ENCODE measurements around the gene CKAP2L. TPM values are rescaled to one million over a fixed set of nuclear protein-coding genes. Genes with fewer than 3 reads are reported as not detected.

Gene CKAP2L
- total RNA-seq, 1 donor from 2014 or later: 5.1 TPM

- Mint-ChIP-seq H3K4me1 (ENCODE audit: low read depth) (peaks cover 22% of the 10 kb centered on the region), H3K36me3 (ENCODE audit: low read depth) (peaks cover 2% of the 10 kb centered on the region), H3K9me3 (ENCODE audit: low read depth) (no peaks in the 10 kb centered on the region), H3K27me3 (ENCODE audit: low read depth) (no peaks in the 10 kb centered on the region), H3K4me3 (ENCODE audit: unreplicated experiment) (no peak overlapping the region), H3K27ac (ENCODE audit: unreplicated experiment) (no peak overlapping the region)
- no peak for TF ChIP-seq CTCF (IDR thresholded peaks at IDR 0.05)
- no peak for DNase-seq (ENCODE audit: low spot score)
Observed at GRCh38 chr2:112800881-112801583, 36.6 kb upstream of the CKAP2L start.

GRCh38 chr2:112798979-112799975 lies 34.9 kb upstream of the CKAP2L start:
- Mint-ChIP-seq H3K36me3 (ENCODE audit: low read depth) (peaks cover 2% of the 10 kb centered on the region), H3K9me3 (ENCODE audit: low read depth) (no peaks in the 10 kb centered on the region), H3K27ac (ENCODE audit: unreplicated experiment) (no peak overlapping the region), H3K27me3 (ENCODE audit: low read depth) (no peaks in the 10 kb centered on the region), H3K4me1 (ENCODE audit: low read depth) (peaks cover 15% of the 10 kb centered on the region), H3K4me3 (ENCODE audit: unreplicated experiment) (no peak overlapping the region)
- no peak for TF ChIP-seq CTCF (IDR thresholded peaks at IDR 0.05)
- no peak for DNase-seq (ENCODE audit: low spot score)

DNA sequence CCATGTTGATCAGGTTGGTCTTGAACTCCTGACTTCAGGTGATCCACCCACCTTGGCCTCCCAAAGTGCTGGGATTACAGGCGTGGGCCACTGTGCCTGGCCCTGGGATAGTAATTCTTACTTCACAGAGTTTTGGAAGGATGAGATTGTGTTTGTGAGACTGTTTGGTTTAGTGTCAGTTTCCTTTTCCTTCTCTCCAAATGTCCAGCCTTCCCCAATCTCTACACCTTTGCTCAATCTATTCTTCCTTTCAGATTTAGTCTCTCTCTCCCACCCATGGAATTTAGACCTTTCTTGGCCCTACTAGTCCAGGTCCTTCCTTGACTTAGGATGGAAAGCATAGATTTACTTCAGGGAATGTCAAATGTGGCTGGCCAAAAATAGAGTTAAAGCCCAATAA lies 32.1 kb upstream of the CKAP2L start:
- Mint-ChIP-seq H3K27ac (ENCODE audit: unreplicated experiment) (no peak overlapping the region), H3K9me3 (ENCODE audit: low read depth) (peaks cover 6% of the 10 kb centered on the region), H3K4me3 (ENCODE audit: unreplicated experiment) (no peak overlapping the region), H3K36me3 (ENCODE audit: low read depth) (peaks cover 2% of the 10 kb centered on the region), H3K4me1 (ENCODE audit: low read depth) (peaks cover 8% of the 10 kb centered on the region), H3K27me3 (ENCODE audit: low read depth) (no peaks in the 10 kb centered on the region)
- TF ChIP-seq CTCF (IDR thresholded peaks at IDR 0.05): no peak
- no peak for DNase-seq (ENCODE audit: low spot score)

DNA sequence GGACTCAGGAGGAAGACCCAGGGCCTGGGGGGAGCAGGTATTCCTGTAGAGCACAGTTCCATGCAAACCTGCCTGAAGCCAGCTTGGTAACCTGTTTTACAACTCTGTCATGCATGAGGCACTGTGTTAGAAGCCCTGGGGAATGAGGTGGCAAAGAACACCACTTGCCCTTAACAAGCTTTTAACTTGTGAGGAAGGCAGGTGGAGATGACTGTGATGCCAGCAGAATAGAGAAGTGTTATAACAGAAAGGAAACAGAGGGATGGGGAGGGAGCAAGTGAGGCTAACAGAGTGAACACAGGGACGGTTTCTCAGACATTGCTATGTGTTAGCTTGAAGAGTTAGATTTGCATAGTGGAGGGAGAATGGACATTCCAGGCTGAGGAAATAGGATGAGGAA lies 31.4 kb upstream of the CKAP2L start:
- peaks cover 8% of the 10 kb centered on the region for H3K4me1 Mint-ChIP-seq (ENCODE audit: low read depth)
- H3K27ac Mint-ChIP-seq (ENCODE audit: unreplicated experiment): no peak overlapping the region
- H3K27me3 Mint-ChIP-seq (ENCODE audit: low read depth): no peaks in the 10 kb centered on the region
- no peak for TF ChIP-seq CTCF (IDR thresholded peaks at IDR 0.05)
- H3K9me3 Mint-ChIP-seq (ENCODE audit: low read depth): peaks cover 6% of the 10 kb centered on the region
- peaks cover 2% of the 10 kb centered on the region for H3K36me3 Mint-ChIP-seq (ENCODE audit: low read depth)
- DNase-seq (ENCODE audit: low spot score): no peak
- no peak overlapping the region for H3K4me3 Mint-ChIP-seq (ENCODE audit: unreplicated experiment)

DNA sequence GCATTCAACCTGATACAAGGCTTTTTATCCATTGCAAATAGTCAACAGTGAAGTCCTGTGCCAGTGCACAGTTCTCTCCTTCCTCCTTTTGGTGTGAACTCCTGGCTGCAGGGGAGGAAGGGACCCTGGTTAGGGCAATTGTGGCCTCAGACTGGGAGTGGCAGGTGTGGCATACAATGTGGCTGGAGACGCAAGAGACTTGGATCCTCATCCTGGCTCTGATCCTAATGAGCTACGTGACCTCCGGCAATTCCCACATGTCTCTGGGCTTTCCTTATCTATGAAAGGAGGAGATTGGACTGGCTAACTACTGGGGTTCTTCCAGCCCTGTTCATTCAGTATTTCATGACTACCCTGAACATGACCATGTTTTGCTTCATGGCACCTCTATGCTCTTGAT lies 30.4 kb upstream of the CKAP2L start:
- H3K27ac Mint-ChIP-seq (ENCODE audit: unreplicated experiment): no peak overlapping the region
- peaks cover 2% of the 10 kb centered on the region for H3K36me3 Mint-ChIP-seq (ENCODE audit: low read depth)
- H3K9me3 Mint-ChIP-seq (ENCODE audit: low read depth): peaks cover 6% of the 10 kb centered on the region
- H3K4me1 Mint-ChIP-seq (ENCODE audit: low read depth): peaks cover 8% of the 10 kb centered on the region
- no peak for TF ChIP-seq CTCF (IDR thresholded peaks at IDR 0.05)
- H3K27me3 Mint-ChIP-seq (ENCODE audit: low read depth): no peaks in the 10 kb centered on the region
- DNase-seq (ENCODE audit: low spot score): no peak
- no peak overlapping the region for H3K4me3 Mint-ChIP-seq (ENCODE audit: unreplicated experiment)

All from chondrocyte (in vitro differentiated cells).